K562 (cell line): Measurements from ENCODE around the gene AKT2. TPM values are rescaled to one million over a fixed set of nuclear protein-coding genes. Genes with fewer than 3 reads are reported as not detected.

Source experiments
- ATF4 ChIP-seq: fragments of 450-650 bp; formaldehyde crosslinking; IDR thresholded peaks from 2 replicates; pipeline ENCODE4 v1.4.0; 2022; ENCODE audit warnings: mild to moderate bottlenecking, moderate library complexity
- CBFA2T2 ChIP-seq: fragments of 450-650 bp; conservative IDR thresholded peaks from 2 replicates; pipeline ENCODE4 v1.6.1; 2017; ENCODE audit warnings: mild to moderate bottlenecking
- E2F6 ChIP-seq, 2 experiments: IDR thresholded peaks; 2 replicates each; pipeline ENCODE4 v1.6.1; 2011; ENCODE audit warnings: borderline replicate concordance in 1 of 2, control low read depth in 1 of 2, low read depth in 1 of 2, low read length in 1 of 2, mild to moderate bottlenecking in 1 of 2, mixed read lengths in 1 of 2, moderate library complexity in 1 of 2; ENCODE audit not compliant: insufficient read depth in 1 of 2, insufficient read length in 1 of 2, poor library complexity in 1 of 2, severe bottlenecking in 1 of 2; ENCODE audit errors: extremely low read depth in 1 of 2
- ETS1 ChIP-seq: conservative IDR thresholded peaks from 2 replicates; pipeline ENCODE4 v1.6.1; 2011; ENCODE audit warnings: low read depth, mild to moderate bottlenecking, low read length; ENCODE audit not compliant: control insufficient read depth
- FOSL1 ChIP-seq: fragments of 200-800 bp; sonication (Bioruptor generic); conservative IDR thresholded peaks from 2 replicates; pipeline ENCODE4 v1.6.1; 2016; ENCODE audit warnings: missing genetic modification characterization, missing compliant biosample characterization
- GTF2A2 ChIP-seq: IDR thresholded peaks from 2 replicates; pipeline ENCODE4 v1.6.1; 2016; ENCODE audit warnings: mild to moderate bottlenecking, missing genetic modification characterization, missing compliant biosample characterization
- MCM3 ChIP-seq: fragments of 450-650 bp; IDR thresholded peaks from 2 replicates; pipeline ENCODE4 v1.6.1; 2016
- NFYB ChIP-seq: IDR thresholded peaks from 2 replicates; pipeline ENCODE4 v1.6.1; 2011; ENCODE audit warnings: mild to moderate bottlenecking, moderate library complexity; ENCODE audit not compliant: insufficient read length; ENCODE audit errors: extremely low read depth
- POLR2H ChIP-seq: IDR thresholded peaks from 2 replicates; pipeline ENCODE4 v1.6.1; 2016; ENCODE audit warnings: missing genetic modification characterization, low read depth, mild to moderate bottlenecking, control low read depth, missing compliant biosample characterization, moderate library complexity
- TEAD1 ChIP-seq, 2 experiments: fragments of 450-650 bp in 1 of 2; sonication (generic) in 1 of 2; formaldehyde crosslinking; IDR thresholded peaks; 2 replicates each; pipeline versions ENCODE4 v1.4.0 to v1.8.0; 2020 to 2022; ENCODE audit warnings: mild to moderate bottlenecking in 2 of 2, missing genetic modification reagents in 1 of 2
- VEZF1 ChIP-seq: fragments of 200-800 bp; sonication (Bioruptor generic); IDR thresholded peaks from 2 replicates; pipeline ENCODE4 v1.6.1; 2017; ENCODE audit warnings: missing genetic modification characterization, missing compliant biosample characterization
- ZNF407 ChIP-seq: fragments of 450-650 bp; IDR thresholded peaks from 2 replicates; pipeline ENCODE4 v1.6.1; 2016; ENCODE audit warnings: low read depth
- polyA plus RNA-seq, 8 experiments: library from polyadenylated mRNA; depleted of rRNA in 4 of 8; stranded (reverse) in 5 of 8; unstranded in 3 of 8; fragments of >200 nt; fragmentation: Nextera tagmentation in 2 of 8; fragmentation: Illumina TruSeq in 1 of 8; extraction: Ambion mirVana in 2 of 8; extraction: Trizol in 1 of 8; gene quantifications; 2 replicates each; pipeline versions ENCODE4 v1.2.1 to v1.2.3, GENCODE V29; 2011 to 2014; ENCODE audit warnings: inconsistent platforms in 1 of 8, missing spikeins in 1 of 8
- total RNA-seq, 7 experiments: library from RNA; depleted of rRNA in 6 of 7; stranded (reverse); fragments of >200 nt in 6 of 7; fragmentation: Illumina TruSeq in 2 of 7; extraction: Trizol in 2 of 7; gene quantifications; 2 replicates each; pipeline versions ENCODE4 v1.2.1 to v1.2.3, GENCODE V29; 2011 to 2021; ENCODE audit warnings: low replicate concordance in 1 of 7

AKT2 gene
- total and polyA plus RNA-seq, 9 of the 15 experiments (the other 6 are each of a cell fraction or from before 2014, with no cell fraction given) = 1.1 to 132 (median 67.7) TPM

GRCh38 chr19:40190891-40191835, 94.0 kb downstream of the AKT2 start, which contains the start of gene MAP3K10 (continued):
- TF ChIP-seq ATF4 (CRISPR knock-in tag) (no peak), MCM3 (no peak), ZNF407 (no peak), FOSL1 (tag) (peak; percentile 16; the same call in 1 of the 2 replicates), NFYB (no peak), CBFA2T2 (no peak), ETS1 (peak; percentile 81; the same call in 1 of the 2 replicates), VEZF1 (peak; percentile 91), E2F6 (IDR thresholded peaks at IDR 0.05; ENCODE audit: borderline replicate concordance in 1 of 2, extremely low read depth in 1 of 2, insufficient read depth in 1 of 2, insufficient read length in 1 of 2, low read depth in 1 of 2, low read length in 1 of 2, poor library complexity in 1 of 2, severe bottlenecking in 1 of 2) (peak in 1 of 2 experiments; percentile 43), TEAD1 (CRISPR knock-in tag; IDR thresholded peaks at IDR 0.05) (0 out of 4 replicates have a peak, but pooled peaks of 1 of the 2 experiments have one; percentile 20), POLR2H (tag) (no peak), GTF2A2 (tag) (no peak)
